Tibial artery (tissue), 4 donors: ENCODE results near the gene RANBP6.

Source experiments
- DNase-seq, 2 donors: peaks; one replicate each; pipeline ENCODE4 v3.0.0-alpha.2; 2019
- H3K27ac ChIP-seq, 2 donors: fragments of 200-600 bp; sonication (generic) in 1 of 2; 1 replicate in 1 of 2; 2 replicates in 1 of 2; pipeline ENCODE4 v1.5.1; 2018 to 2019; ENCODE audit warnings: mild to moderate bottlenecking in 1 of 2
- H3K27me3 ChIP-seq, 2 donors: fragments of 200-600 bp; sonication (generic) in 1 of 2; one replicate each; pipeline versions ENCODE4 v1.5.1 to v1.6.0; 2016 to 2019
- H3K36me3 ChIP-seq, 3 donors: fragments of 200-600 bp; sonication (generic) in 2 of 3; one replicate each; pipeline ENCODE4 v1.5.1; 2016 to 2019; ENCODE audit warnings: mild to moderate bottlenecking in 2 of 3
- H3K4me1 ChIP-seq, 4 donors: fragments of 200-600 bp; sonication (generic) in 2 of 4; 1 replicate in 3 of 4; 2 replicates in 1 of 4; pipeline ENCODE4 v1.5.1; 2016 to 2019
- H3K4me3 ChIP-seq, 2 donors: fragments of 200-600 bp; sonication (generic) in 1 of 2; 1 replicate in 1 of 2; 2 replicates in 1 of 2; pipeline ENCODE4 v1.5.1; 2018 to 2019; ENCODE audit warnings: mild to moderate bottlenecking in 2 of 2
- H3K9me3 ChIP-seq, 3 donors: fragments of 200-600 bp; sonication (generic) in 1 of 3; one replicate each; pipeline ENCODE4 v1.5.1; 2016 to 2019
- intact Hi-C: fragments of 100-400 bp; cut with DNase I; formaldehyde crosslinking; loops from one replicate; pipeline ENCODE4 v1.15.0; 2023; ENCODE audit warnings: low total_unique reads
- TF ChIP-seq, protein P1 (sequence below), 2 experiments: fragments of 200-600 bp in 1 of 2; fragments of 450-650 bp in 1 of 2; IDR thresholded peaks; one replicate each; pipeline ENCODE4 v1.5.1; 2017 to 2019; ENCODE audit warnings: antibody characterized with exemption in 2 of 2, mild to moderate bottlenecking in 1 of 2, moderate library complexity in 1 of 2

Gene RANBP6

DNA sequence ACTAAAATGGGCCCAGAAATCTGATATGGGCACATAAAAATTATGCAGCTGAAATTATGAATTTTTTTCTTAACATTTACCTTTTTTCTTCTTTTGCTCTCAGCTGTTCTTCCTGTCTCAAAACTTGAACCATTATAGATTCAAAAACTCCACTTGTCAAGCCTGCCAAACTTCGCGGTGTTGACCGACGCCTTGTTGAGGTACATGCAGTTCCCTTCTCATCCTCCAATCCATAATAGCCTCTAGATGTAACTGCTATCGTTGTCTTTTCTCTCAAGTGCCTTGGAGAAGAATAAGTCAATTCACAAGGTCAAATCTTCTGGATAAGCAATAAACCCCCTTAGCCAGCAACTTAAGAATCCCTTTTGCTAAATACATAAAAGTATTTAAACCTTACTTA lies 27.2 kb downstream of the RANBP6 start:
- DNase-seq = no peak
- H3K27me3 ChIP-seq = no peaks in the 10 kb centered on the region
- no peak overlapping the region for H3K4me3 ChIP-seq
- TF ChIP-seq, protein P1, sequence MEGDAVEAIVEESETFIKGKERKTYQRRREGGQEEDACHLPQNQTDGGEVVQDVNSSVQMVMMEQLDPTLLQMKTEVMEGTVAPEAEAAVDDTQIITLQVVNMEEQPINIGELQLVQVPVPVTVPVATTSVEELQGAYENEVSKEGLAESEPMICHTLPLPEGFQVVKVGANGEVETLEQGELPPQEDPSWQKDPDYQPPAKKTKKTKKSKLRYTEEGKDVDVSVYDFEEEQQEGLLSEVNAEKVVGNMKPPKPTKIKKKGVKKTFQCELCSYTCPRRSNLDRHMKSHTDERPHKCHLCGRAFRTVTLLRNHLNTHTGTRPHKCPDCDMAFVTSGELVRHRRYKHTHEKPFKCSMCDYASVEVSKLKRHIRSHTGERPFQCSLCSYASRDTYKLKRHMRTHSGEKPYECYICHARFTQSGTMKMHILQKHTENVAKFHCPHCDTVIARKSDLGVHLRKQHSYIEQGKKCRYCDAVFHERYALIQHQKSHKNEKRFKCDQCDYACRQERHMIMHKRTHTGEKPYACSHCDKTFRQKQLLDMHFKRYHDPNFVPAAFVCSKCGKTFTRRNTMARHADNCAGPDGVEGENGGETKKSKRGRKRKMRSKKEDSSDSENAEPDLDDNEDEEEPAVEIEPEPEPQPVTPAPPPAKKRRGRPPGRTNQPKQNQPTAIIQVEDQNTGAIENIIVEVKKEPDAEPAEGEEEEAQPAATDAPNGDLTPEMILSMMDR (IDR thresholded peaks at IDR 0.05) = no peak
- intact Hi-C loops = no loop called here
- peaks cover 0 to under 1% (median 0%) of the 10 kb centered on the region in 4 donors for H3K4me1 ChIP-seq
- peaks cover 7 to 27% (median 22%) of the 10 kb centered on the region in 3 donors for H3K36me3 ChIP-seq
- no peaks in the 10 kb centered on the region for H3K9me3 ChIP-seq
- H3K27ac ChIP-seq = no peak overlapping the region

DNA sequence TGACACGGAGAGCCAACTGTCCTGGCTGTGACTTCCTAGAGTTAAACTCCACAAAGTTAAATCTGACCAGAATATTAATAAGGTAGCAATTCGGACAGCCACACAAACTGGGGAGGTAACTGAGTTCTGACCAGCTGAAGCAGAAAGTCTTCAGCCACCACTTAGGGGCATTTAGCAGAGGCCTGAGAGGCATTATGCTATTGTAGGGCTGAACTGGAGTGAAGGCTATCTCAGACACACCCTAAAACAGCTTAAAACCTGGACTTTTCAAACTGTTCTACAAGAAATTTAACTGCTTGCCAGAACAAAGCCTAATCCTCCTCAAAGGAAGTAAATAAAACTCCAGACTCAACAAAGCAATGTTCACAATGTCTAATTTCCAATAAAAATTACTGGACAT lies 32.4 kb downstream of the RANBP6 start:
- H3K4me1 ChIP-seq = peaks cover 0 to 10% (median 2%) of the 10 kb centered on the region in 4 donors
- no peak overlapping the region for H3K4me3 ChIP-seq
- TF ChIP-seq, protein P1 (IDR thresholded peaks at IDR 0.05) = no peak
- DNase-seq = no peak
- no peak overlapping the region for H3K27ac ChIP-seq
- H3K36me3 ChIP-seq = peaks cover 14 to 36% (median 22%) of the 10 kb centered on the region in 3 donors
- H3K27me3 ChIP-seq = no peaks in the 10 kb centered on the region
- intact Hi-C loops = no loop called here
- no peaks in the 10 kb centered on the region for H3K9me3 ChIP-seq

DNA sequence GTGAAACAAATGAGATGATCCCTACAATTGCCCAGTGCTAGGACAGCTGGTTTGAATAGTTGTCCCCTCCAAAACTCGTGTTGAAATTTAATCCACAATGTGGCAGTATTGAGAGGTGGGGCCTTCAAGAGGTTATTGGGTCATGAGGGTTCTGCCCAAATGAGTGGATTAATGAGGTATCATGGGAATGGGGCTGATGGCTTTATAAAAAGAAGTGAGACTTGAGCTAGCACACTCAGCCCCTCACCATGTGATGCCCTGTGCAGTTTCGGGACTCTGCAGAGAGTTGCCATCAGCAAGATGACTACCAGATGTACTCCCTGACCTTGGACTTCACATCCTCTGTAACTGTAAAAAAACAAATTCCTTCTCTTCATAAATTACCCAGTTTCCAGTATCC lies 33.1 kb downstream of the RANBP6 start:
- intact Hi-C loops = no loop called here
- TF ChIP-seq, protein P1 (IDR thresholded peaks at IDR 0.05) = no peak
- no peak overlapping the region for H3K4me3 ChIP-seq
- no peak overlapping the region for H3K27ac ChIP-seq
- H3K9me3 ChIP-seq = no peaks in the 10 kb centered on the region
- peaks cover 0 to 18% (median 2%) of the 10 kb centered on the region in 4 donors for H3K4me1 ChIP-seq
- H3K36me3 ChIP-seq = peaks cover 14 to 28% (median 21%) of the 10 kb centered on the region in 3 donors
- no peak for DNase-seq
- no peaks in the 10 kb centered on the region for H3K27me3 ChIP-seq

DNA sequence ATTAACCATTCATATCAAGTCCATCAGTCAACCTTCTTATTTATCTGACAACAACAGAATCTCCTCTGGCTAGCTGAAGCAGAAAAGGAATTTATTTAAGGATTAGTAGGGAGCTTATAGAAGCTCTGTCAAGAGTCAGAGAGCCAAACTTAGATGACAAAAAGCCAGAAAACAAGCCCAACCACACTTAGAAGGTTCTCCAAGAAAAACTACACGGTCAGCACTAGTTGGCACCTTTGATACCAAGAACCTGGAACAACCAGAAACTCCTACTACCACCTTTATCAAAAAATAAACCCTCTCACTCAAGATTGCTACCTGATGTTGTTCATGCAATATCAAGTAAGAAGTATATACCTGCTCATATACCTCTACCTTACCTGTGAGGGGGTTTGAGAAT lies 36.9 kb downstream of the RANBP6 start:
- H3K27me3 ChIP-seq = no peaks in the 10 kb centered on the region
- H3K36me3 ChIP-seq = peaks cover 7 to 16% (median 9%) of the 10 kb centered on the region in 3 donors
- H3K27ac ChIP-seq = no peak overlapping the region
- H3K4me1 ChIP-seq = peaks cover 0 to 39% (median 8%) of the 10 kb centered on the region in 4 donors
- TF ChIP-seq, protein P1 (IDR thresholded peaks at IDR 0.05) = no peak
- H3K4me3 ChIP-seq = no peak overlapping the region
- intact Hi-C loops = no loop called here
- no peaks in the 10 kb centered on the region for H3K9me3 ChIP-seq
- DNase-seq = no peak

DNA sequence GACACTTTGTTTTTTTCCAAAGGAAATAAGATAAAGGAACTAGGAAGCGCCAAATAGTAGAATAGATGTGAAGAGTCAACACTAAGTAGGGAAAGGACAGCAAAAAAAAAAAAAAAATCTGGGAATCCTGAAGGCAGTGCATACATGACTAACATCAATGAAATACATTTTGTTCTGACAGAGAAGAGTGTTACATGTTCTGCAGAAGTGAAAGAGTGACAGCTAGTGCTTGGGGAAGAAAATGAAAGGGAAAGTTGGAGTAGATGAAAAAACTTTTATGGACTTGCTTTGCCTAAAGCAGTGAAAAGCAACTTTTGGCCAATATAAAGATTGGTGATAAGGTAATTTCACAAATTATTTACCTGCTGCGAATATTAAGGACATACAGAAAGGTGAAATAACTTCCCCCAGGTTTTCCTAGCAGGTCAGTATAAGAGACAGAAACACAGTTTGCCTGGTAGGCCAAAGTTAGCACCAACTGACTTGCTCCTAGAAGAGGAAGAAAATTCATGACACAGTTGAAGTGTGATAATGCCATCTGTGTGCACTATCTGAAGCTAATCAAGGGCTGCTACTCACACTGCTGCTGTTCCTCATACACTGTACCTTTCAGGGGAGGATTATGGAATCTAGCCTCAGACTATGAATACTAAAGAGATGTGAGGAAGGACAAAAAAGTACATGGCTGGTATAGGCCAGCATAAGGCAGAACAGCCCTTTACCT lies 38.6 kb downstream of the RANBP6 start:
- H3K4me1 ChIP-seq = peaks cover 0 to 39% (median 8%) of the 10 kb centered on the region in 4 donors
- no peak for DNase-seq
- no peaks in the 10 kb centered on the region for H3K9me3 ChIP-seq
- H3K27me3 ChIP-seq = no peaks in the 10 kb centered on the region
- peaks cover 4 to 12% (median 7%) of the 10 kb centered on the region in 3 donors for H3K36me3 ChIP-seq
- intact Hi-C loops = no loop called here
- H3K27ac ChIP-seq = peak overlapping the region in 1 of 2 donors; percentile 44
- no peak overlapping the region for H3K4me3 ChIP-seq
- TF ChIP-seq, protein P1 (IDR thresholded peaks at IDR 0.05) = no peak
